CD4-positive, alpha-beta T cell treated with Interleukin-10 for 1 hour (primary cell): ENCODE results near the gene SLC43A2.

Source experiments
- DNase-seq: peaks from one replicate; pipeline ENCODE4 v3.0.0-alpha.2; 2020

Gene SLC43A2

DNA sequence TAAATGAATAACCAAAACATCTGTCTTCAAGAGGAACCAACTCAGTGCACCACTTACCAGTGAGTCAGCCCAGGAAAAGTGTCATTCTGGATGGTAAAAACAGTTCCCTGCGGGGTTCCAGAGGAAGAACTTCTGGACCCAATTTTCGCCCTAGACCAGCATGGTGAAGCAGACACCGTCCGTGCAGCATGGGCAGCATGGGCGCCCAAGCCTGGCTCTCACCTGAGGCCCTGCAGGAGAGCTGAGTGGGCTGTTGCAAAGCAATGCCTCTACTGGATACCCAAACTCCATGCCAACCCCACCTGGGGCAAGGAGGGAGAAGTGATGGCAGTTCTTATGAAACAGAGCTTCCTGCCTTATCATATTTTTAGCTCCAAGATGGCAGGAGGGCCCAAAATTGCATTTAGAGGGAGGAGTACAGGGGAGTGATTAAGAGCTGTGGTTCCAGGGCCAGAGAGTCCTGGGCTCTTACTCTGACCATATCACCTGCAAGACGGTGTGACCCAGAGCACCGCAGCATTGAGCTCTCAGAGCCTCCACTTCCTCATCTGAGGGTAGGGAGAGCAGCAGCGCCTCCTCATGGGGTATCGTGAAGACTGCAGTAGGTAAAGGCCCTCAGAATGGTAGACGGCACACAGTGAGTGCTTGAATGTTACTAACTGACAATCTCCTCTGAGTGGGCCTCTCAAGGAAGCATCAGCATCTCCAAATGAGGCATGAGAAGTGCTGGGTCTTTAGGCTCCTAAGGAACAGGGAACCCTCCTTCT, 95.6 kb downstream of the SLC43A2 start:
- peak; percentile 54 for DNase-seq

DNA sequence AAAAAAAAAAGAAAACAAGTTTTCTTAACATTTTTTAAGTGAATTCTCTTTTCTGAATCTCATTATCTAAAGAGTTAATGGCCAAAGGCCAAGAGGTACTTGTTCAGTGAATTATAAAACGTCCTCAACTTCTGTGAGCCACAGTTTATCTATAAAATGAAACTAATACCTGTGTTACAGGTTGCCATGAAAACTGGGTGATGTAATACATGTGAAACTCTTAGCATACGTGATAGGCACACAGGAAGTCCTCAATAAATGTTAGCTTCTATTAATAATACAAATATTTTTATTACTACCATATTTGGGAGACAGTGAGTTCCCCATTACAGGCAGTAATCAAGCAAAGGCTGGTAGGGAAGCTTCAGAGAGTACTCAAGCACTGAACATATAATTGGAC, 98.8 kb downstream of the SLC43A2 start:
- no peak for DNase-seq

DNA sequence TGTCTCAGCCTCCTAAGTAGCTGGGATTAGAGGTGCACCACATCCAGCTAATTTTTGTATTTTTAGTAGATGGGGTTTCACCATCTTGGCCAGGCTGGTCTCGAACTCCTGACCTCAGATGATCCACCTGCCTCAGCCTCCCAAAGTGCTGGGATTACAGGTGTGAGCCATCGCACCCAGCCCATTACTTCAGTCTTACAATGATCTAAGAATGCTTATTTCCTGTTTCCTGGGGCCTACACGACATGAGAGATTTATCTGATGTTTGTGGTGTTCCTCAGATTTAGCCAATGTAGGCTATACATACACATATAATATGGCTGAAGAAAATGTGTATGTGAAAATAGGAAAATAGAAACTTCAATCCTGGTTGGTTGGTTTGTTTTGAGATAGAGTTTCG, 101.8 kb downstream of the SLC43A2 start:
- peak; percentile 63 for DNase-seq

DNA sequence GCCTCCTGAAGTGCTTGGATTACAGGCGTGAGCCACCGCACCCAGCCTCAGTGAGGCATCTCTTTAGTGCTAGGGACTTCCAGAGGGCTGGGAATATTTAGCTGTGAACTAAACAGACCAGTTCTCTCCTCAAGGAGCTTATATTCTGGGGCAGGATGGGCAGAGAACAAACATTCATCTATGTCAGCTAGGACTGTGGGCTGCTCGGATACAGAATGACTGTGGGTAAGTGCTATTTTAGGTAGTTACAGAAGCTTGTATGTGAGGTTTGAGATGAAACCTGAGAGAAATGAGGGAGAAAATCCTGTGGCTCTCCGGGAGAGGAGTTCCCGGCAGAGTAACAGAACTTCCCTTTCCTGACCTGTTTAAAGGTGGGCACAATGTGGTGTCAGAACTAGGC, 106.0 kb downstream of the SLC43A2 start:
- DNase-seq, result no peak

DNA sequence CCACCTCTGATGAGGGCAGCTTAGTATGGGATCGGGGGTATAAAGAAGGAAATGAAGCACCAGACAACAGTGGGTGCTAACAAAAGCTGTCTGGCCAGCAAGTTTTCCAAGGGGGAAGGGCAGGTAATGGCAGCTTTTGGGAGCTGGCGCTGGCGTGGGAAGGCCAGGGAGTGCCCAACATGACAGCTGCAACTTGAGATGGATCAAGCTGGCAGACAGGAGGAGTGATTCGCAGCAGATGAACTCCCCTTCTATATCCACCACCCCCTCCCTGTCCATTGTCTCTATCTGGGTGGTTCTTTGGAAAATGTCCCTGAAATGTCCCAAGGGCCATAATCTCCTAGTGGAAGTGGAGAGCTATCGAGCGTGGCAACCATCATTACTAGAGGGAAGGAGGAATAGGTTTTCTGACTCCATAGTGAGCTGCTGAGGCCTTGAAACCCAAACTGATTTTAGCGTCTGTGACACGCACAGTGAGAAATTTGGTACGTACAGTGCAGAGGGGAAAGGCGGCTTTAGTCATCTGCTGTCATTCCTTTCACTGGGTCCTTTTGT, 107.5 kb downstream of the SLC43A2 start:
- DNase-seq, result no peak

DNA sequence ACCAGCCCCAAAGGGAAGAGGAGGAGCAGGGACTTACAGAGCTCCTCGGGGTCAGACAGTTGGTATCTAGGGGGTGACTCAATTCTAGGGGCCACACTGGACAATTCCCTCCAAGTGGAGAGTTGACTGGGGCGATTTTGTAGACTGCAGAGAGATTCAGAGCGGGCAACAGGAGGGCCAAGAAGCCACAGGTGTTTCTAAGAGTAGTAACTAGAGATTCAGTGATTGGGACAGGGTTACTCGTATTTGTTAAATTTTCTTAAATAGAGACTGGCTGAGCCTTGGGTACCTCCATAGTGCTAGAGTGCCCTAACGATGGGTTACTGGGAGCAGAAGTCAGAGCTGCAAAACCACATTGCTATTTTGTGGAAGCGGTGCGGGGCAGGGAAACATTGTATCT, 109.0 kb downstream of the SLC43A2 start:
- DNase-seq, result no peak
